ENCODE measurements around the gene MKLN1. TPM values are rescaled to one million over a fixed set of nuclear protein-coding genes. Genes with fewer than 3 reads are reported as not detected.

MKLN1 gene
- total RNA-seq, 1 experiment from 2014 or later, result 34.3 TPM

DNA sequence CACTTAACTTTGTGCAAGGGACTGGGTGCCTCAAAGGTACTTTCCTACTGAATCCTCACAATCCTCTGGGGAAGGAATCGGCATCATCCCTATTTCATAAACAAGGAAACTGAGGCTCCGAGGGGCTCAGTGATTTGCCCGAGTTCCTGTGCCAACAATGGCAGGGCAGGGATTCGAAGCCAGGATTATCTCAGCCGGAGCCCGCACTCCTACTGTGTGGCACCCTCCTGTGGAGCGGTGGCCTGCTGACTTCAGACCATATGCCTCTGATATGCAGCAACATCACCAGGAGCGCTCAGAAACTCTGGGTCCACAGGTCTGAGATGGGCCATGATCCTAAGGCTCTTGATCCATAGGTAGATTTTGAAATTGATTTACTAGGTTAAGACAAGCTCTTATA lies 182.1 kb downstream of the MKLN1 start:
- Histone ChIP-seq H3K4me1 (ENCODE audit: insufficient read depth, low read length) (peaks cover 4% of the 10 kb centered on the region; the same call in 1 of the 2 replicates), H3K23ac (ENCODE audit: insufficient read length, low read depth, low read length) (no peak overlapping the region), H2AFZ (ENCODE audit: low read length) (no peak overlapping the region), H3K9me3 (ENCODE audit: control insufficient read depth, low read depth, low read length) (no peaks in the 10 kb centered on the region), H3K56ac (ENCODE audit: insufficient read length, low read depth, low read length) (no peak overlapping the region), H2BK5ac (ENCODE audit: insufficient read length, low read length) (no peak overlapping the region), H2BK20ac (ENCODE audit: low read depth, low read length, poor library complexity, severe bottlenecking) (no peak overlapping the region), H3K23me2 (ENCODE audit: insufficient read length, low read depth, low read length, poor library complexity, severe bottlenecking) (no peaks in the 10 kb centered on the region), H3K9ac (ENCODE audit: extremely low read depth, insufficient read length, low read length) (no peak overlapping the region), H2BK12ac (ENCODE audit: insufficient read length, low read depth, low read length) (no peak overlapping the region), H3K4ac (ENCODE audit: low read depth, low read length) (no peak overlapping the region), H3K27me3 (ENCODE audit: insufficient read depth, low read length) (no peaks in the 10 kb centered on the region), H4K91ac (ENCODE audit: insufficient read length, low read depth, low read length) (no peak overlapping the region), H4K8ac (replicated peaks; ENCODE audit: insufficient read length, low read depth, low read length) (no peak overlapping the region), H2BK15ac (ENCODE audit: low read depth, low read length) (no peak overlapping the region), H3K14ac (ENCODE audit: insufficient read depth, low read length) (no peak overlapping the region), H3K27ac (ENCODE audit: insufficient read length, low read depth, low read length) (no peak overlapping the region), H3K4me2 (ENCODE audit: insufficient read depth, insufficient read length, low read length) (no peak overlapping the region), H2AK5ac (ENCODE audit: insufficient read length, low read length) (no peak overlapping the region), H4K5ac (ENCODE audit: insufficient read length, low read depth, low read length) (no peak overlapping the region), H3K79me1 (ENCODE audit: insufficient read depth, low read depth, low read length, poor library complexity, severe bottlenecking) (peaks cover 10% of the 10 kb centered on the region), H3K79me2 (ENCODE audit: insufficient read depth, low read length) (peaks cover 22% of the 10 kb centered on the region; the same call in 1 of the 2 replicates), H2BK120ac (ENCODE audit: low read depth, low read length, poor library complexity, severe bottlenecking) (no peak overlapping the region), H4K20me1 (ENCODE audit: control insufficient read depth, insufficient read depth, insufficient read length) (peaks cover 3% of the 10 kb centered on the region), H3T11ph (ENCODE audit: low read length) (no peak overlapping the region), H3K18ac (ENCODE audit: insufficient read length, low read depth, low read length) (no peak overlapping the region)
- H3K36me3 Mint-ChIP-seq (ENCODE audit: insufficient read depth in 1 of 3, low read depth in 3 of 3), result peaks cover 72 to 83% (median 82%) of the 10 kb centered on the region in 3 experiments
- H3K9me3 Mint-ChIP-seq, result no peaks in the 10 kb centered on the region; a peak in 1 of 5 replicates
- peaks cover 50 to 71% of the 10 kb centered on the region in 2 experiments for H3K4me1 Mint-ChIP-seq
- no CpG with 5 or more reads among the region's 8 CpGs for WGBS (ENCODE audit: extremely low coverage, insufficient read length, low lambda C conversion rate)
- no peak overlapping the region for H3K4me3 Mint-ChIP-seq
- H3K27me3 Mint-ChIP-seq (ENCODE audit: low read depth), result peaks cover 2% of the 10 kb centered on the region
- TF ChIP-seq, protein P1, sequence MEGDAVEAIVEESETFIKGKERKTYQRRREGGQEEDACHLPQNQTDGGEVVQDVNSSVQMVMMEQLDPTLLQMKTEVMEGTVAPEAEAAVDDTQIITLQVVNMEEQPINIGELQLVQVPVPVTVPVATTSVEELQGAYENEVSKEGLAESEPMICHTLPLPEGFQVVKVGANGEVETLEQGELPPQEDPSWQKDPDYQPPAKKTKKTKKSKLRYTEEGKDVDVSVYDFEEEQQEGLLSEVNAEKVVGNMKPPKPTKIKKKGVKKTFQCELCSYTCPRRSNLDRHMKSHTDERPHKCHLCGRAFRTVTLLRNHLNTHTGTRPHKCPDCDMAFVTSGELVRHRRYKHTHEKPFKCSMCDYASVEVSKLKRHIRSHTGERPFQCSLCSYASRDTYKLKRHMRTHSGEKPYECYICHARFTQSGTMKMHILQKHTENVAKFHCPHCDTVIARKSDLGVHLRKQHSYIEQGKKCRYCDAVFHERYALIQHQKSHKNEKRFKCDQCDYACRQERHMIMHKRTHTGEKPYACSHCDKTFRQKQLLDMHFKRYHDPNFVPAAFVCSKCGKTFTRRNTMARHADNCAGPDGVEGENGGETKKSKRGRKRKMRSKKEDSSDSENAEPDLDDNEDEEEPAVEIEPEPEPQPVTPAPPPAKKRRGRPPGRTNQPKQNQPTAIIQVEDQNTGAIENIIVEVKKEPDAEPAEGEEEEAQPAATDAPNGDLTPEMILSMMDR (conservative IDR thresholded peaks at IDR 0.05), result no peak
- no peak for DNase-seq
- H3K27ac Mint-ChIP-seq, result peak overlapping the region in 1 of 3 experiments; percentile 99; a peak in 3 of 7 replicates
